Bronchial epithelial cell (primary cell): ENCODE results near the gene SAMD1. TPM values are rescaled to one million over a fixed set of nuclear protein-coding genes. Genes with fewer than 3 reads are reported as not detected.

Experiments used
- DNase-seq: peaks from one replicate; pipeline ENCODE4 v3.0.0-alpha.2; 2010; ENCODE audit warnings: low read depth
- FAIRE-seq: peaks from 2 replicates; lab custom pipeline; 2011; peaks lifted over from hg19 to GRCh38; lab: Jason Lieb, UNC
- H3K27me3 ChIP-seq: 2 replicates; pipeline ENCODE4 v1.5.1; 2011; ENCODE audit warnings: low read length; ENCODE audit not compliant: control insufficient read depth, insufficient read depth
- H3K36me3 ChIP-seq: 2 replicates; pipeline ENCODE4 v1.5.1; 2011; ENCODE audit warnings: low read length; ENCODE audit not compliant: control insufficient read depth, insufficient read depth
- H3K4me3 ChIP-seq: 2 replicates; pipeline ENCODE4 v1.5.1; 2011; ENCODE audit warnings: mild to moderate bottlenecking, low read depth, low read length, control low read depth
- CTCF ChIP-seq: IDR thresholded peaks from 2 replicates; pipeline ENCODE4 v1.5.1; 2011; ENCODE audit warnings: mild to moderate bottlenecking, moderate library complexity, low read length, control low read depth, inconsistent platforms; ENCODE audit not compliant: insufficient read depth, severe bottlenecking
- total RNA-seq: library from RNA; depleted of rRNA; stranded (reverse); fragments of >200 nt; gene quantifications from 2 replicates; pipeline ENCODE4 v1.2.1, GENCODE V29; 2014

The SAMD1 gene
- total RNA-seq, 1 donor from 2014 or later, result 16.8 TPM

- no peak overlapping the region for H3K4me3 ChIP-seq
- FAIRE-seq (no peak), DNase-seq (no peak)
- peaks cover 8% of the 10 kb centered on the region for H3K36me3 ChIP-seq
- no peak for TF ChIP-seq CTCF
- no peaks in the 10 kb centered on the region for H3K27me3 ChIP-seq
Measured at GRCh38 chr19:14086098-14086497, 4.5 kb downstream of the SAMD1 start.

GRCh38 chr19:14085309-14085995 lies 5.1 kb downstream of the SAMD1 start, which contains the start of gene C19orf67:
C19orf67 (minus strand) TSS chr19:14085783; CDS start chr19:14085627, 156 bp downstream.
- TF ChIP-seq CTCF, result no peak
- no peak within 1 kb of the TSS for H3K4me3 ChIP-seq
- H3K36me3 ChIP-seq, result peaks cover 8% of the 10 kb centered on the region
- no peak for DNase-seq
- no peaks in the 10 kb centered on the region for H3K27me3 ChIP-seq
- no peak for FAIRE-seq

GRCh38 chr19:14082675-14082960 lies 7.9 kb downstream of the SAMD1 start:
- Histone ChIP-seq H3K4me3 (no peak overlapping the region), H3K36me3 (peaks cover 2% of the 10 kb centered on the region), H3K27me3 (no peaks in the 10 kb centered on the region)
- FAIRE-seq (no peak), DNase-seq (no peak)
- TF ChIP-seq CTCF, result no peak

GRCh38 chr19:14081797-14082674 lies 8.5 kb downstream of the SAMD1 start:
- no peak for TF ChIP-seq CTCF
- H3K4me3 ChIP-seq, result peak overlapping the region; percentile 84
- FAIRE-seq (no peak), DNase-seq (peak; percentile 82)
- no peaks in the 10 kb centered on the region for H3K36me3 ChIP-seq
- H3K27me3 ChIP-seq, result no peaks in the 10 kb centered on the region

- no peak for TF ChIP-seq CTCF
- Histone ChIP-seq H3K4me3 (peak overlapping the region; percentile 84), H3K36me3 (no peaks in the 10 kb centered on the region), H3K27me3 (no peaks in the 10 kb centered on the region)
- FAIRE-seq (no peak), DNase-seq (peak; percentile 98)
Measured at GRCh38 chr19:14080887-14081796, 9.4 kb downstream of the SAMD1 start.
